HL-60 (cell line): Measurements from ENCODE around the gene HCFC1. TPM values are rescaled to one million over a fixed set of nuclear protein-coding genes. Genes with fewer than 3 reads are reported as not detected.

Source experiments
- DNase-seq, 2 experiments: peaks; one replicate each; pipeline ENCODE4 v3.0.0-alpha.2; 2010 to 2020; ENCODE audit warnings: low read depth in 1 of 2, low spot score in 1 of 2
- H3K27ac ChIP-seq: fragments of 250-450 bp; sonication (Bioruptor Pico); replicated peaks from 2 replicates; pipeline ENCODE4 v1.5.1; 2020; ENCODE audit warnings: mild to moderate bottlenecking, moderate library complexity
- H3K27me3 ChIP-seq: fragments of 250-450 bp; sonication (Bioruptor Pico); 2 replicates; pipeline ENCODE4 v1.5.1; 2021; ENCODE audit warnings: mild to moderate bottlenecking, moderate library complexity; ENCODE audit not compliant: insufficient read depth, poor library complexity, severe bottlenecking
- H3K4me3 ChIP-seq: replicated peaks from 2 replicates; pipeline ENCODE4 v1.5.1; 2011; ENCODE audit warnings: mild to moderate bottlenecking, control low read depth, low read length; ENCODE audit not compliant: insufficient read depth
- CTCF ChIP-seq: IDR thresholded peaks from one replicate; pipeline ENCODE4 v1.5.1; 2011; ENCODE audit warnings: low read length, control low read depth, inconsistent platforms; ENCODE audit not compliant: insufficient read depth
- GABPA ChIP-seq: IDR thresholded peaks from 2 replicates; pipeline ENCODE4 v1.6.1; 2012; ENCODE audit warnings: low read depth
- POLR2AphosphoS5 ChIP-seq: IDR thresholded peaks from 2 replicates; pipeline ENCODE4 v1.6.1; 2012; ENCODE audit warnings: low read depth
- REST ChIP-seq: IDR thresholded peaks from 2 replicates; pipeline ENCODE4 v1.6.1; 2012; ENCODE audit warnings: low read depth; ENCODE audit not compliant: insufficient replicate concordance
- SPI1 ChIP-seq: IDR thresholded peaks from 2 replicates; pipeline ENCODE4 v1.6.1; 2012; ENCODE audit warnings: low read depth, mild to moderate bottlenecking, borderline replicate concordance
- microRNA-seq: library from miRNA; unstranded; fragments of <30 nt; microRNA quantifications from one replicate; pipeline ENCODE4, GENCODE V29; 2018

HCFC1 gene

DNA sequence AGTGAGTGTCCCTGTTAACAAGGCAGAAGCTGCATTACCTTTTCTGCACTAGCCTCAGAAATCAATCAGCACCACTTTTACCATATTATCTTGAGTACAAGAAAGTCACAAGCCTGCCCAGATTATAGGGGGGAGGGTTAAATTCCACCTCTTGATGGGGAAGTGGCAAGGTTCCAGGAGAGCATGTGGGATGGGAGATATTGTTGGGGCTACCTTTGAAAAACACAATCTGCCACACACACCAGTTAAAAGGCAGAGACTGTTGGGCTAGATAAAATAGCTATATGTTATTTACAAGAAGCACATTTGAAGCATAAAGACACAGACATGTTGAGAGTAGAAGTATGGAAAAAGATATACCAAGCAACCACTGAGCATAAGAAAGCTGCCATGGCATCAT, 73.7 kb downstream of the HCFC1 start:
- TF ChIP-seq SPI1 (no peak), GABPA (no peak), CTCF (no peak), REST (no peak), POLR2AphosphoS5 (no peak)
- Histone ChIP-seq H3K27ac (no peak overlapping the region), H3K4me3 (no peak overlapping the region), H3K27me3 (no peaks in the 10 kb centered on the region)
- no peak for DNase-seq

Small RNA genes within 50 kb of the gene (microRNA-seq; reads per million reads assigned to microRNA genes)
- gene MIR3202-1 (not detected), gene MIR3202-2 (not detected), gene MIR718 (not detected)
